NCI-H2196 treated with DMSO at 0.1 percent for 48 hours (cell line): ENCODE results near the gene DEK.

Source experiments
- DNase-seq: peaks from one replicate; lab custom pipeline; 2025; ENCODE audit not compliant: unreplicated experiment; lab: John Stamatoyannopoulos, UW

Gene DEK

DNA sequence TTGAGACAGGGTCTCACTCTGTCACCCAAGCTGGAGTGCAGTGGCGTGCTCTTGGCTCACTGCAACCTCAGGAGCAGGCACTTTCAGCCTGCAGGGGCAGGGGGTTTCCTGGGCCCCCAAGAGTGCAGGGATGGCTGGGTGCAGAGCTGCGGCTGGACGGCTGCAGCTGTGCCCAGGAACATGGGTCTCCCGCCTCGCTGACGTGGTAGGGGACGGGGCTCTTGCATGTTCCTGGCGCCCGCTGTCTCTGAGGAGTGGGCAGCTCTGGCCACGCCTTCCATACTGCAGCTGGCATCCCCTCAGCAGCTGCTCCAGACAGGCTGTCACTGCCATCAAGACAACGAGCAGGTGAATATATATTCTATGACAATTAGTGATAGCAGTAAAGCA, 2.2 kb upstream of the DEK start:
- no peak for DNase-seq

DNA sequence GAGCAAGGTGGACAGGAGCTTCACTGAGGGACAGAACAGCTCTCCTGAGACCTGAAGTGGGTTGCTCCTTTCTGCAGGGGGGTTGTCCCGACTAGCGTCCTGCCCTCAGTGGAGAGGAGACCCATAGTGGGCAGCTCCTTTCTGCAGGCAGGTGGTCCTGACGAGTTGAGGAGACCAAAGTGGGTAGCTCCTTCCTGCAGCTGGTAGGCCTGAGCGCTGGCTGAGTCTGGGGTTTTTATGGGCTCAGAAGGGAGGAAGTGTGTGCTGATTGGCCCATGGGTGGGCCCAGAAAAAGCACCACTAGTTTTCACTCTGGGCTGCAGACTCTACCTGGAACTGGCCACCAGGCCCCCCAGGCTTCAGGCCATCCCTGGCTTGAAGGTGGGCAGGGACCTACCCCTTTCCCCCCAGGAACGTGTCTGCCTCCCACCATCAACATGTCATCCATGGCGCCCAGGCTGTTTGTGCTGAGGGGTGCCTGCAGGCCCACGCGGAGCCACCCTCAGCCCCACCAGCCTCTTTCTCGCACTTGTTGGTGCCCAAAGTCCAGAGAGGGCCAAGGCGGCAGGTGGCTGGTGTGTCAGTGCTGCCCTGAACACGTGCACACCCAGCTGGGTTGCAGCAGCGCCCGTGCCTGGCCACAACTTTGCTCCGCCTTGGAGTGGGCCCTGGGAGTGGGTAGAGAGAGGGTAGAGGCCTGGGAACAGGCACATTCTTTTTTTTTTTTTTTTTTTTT, 1.6 kb upstream of the DEK start:
- no peak for DNase-seq

DNA sequence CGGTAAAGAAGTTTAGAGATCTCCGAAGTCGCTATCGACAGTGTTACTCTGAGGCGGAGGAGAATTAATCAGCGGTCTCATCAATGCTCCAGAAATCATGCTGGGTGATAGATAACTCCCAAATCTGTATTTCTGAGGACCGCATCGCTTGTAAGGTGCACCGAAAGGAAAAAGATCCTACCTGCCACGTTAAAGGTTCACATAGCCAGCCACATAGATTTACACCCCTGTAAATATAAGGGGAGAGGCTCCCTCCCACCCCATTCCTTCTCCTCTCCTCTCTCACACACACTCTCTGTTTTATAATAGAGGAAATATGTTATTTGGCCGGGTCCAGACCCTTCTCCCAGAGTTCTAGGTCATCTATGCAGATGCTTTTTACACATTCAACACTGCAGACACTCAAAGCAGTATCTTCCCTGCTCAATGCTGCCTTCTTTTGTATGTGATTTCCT, 620 bp upstream of the DEK start:
- no peak for DNase-seq

DNA sequence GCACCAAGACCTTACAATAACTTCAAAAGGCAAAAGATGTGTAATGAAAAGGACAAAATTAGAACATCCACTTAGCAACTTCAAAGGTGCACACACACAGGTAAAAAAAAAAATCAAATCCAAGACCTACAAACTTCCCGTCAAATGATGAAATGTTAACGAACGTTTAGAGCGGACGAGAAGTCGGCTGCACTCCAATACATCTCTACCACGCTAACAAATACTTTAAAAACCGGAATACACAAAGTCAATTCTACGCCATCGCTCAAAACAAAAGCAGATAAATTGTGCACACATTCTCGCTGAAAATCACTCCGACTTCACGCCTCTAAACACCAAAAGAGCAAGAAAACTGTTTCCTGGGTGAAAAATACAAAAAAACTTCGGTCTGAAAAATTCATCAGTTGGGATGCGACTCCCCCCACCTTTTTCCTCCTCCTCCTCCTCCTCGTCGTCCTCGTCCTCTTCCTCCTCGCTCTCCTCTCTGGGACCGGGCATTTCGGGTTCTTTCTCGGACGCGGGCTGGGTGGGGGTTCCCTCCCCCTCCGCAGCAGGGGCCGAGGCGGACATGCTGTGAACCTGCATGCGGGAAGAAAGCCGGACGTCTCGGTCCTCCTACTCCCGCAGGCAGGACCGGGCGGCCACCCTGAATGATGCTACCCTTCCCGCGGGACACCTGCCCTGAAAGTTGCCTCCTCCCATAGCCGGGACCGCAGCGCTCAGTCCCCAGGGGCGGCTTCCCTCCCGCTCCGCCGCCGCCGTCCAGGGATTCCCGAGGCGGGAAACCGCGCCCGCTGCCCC, 712 bp downstream of the DEK start:
- DNase-seq: no peak

DNA sequence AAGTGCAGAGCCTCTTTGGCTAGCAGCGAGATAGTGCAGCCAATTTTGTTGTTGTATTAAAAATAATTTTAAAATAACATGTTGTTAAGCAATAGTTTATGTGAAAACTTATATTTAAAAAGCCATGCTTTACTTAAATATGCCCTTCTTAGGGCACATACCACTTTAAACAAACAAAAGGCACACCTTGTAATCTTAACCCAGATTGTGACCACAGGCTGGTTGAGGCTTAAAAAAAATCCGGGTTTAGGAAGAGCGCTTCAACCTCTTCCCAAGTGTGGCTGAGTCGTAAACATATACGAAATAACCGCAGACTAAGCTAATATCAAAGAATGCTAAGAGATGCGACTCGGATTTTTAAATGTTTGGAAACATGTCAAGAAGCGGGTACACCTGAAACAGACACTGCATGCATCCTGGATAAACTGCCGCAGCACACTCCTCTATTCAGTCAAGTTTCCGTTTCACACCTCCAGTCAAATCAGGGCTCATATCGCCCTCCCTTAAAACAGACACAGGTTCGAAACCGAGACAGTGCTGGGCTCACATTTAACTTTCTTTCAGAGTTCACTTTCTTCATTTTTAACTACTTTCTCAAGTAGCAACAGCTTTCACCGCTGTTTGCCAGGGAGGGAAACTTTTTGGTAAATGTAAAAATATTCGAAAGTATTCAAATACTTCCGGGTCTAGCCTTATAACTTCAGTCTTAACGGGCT, 1.5 kb downstream of the DEK start:
- no peak for DNase-seq

DNA sequence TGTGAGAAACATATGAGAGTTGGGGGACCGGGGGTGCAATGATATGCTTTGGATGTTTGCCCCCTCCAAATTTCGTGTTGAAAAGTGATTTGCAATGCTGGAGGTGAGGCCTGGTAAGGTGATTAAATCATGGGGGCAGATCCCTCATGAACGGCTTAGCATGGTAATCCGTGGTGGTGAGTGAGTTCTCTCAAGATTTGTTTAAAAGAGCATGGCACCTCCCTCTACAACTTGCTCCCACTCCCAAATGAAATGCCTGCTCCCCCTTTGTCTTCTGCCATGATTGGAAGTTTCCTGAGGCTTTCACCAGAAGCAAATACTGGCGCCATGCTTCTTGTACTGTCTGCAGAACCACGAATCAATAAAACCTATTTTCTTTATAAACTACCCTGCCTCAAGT, 2.5 kb downstream of the DEK start:
- no peak for DNase-seq

DNA sequence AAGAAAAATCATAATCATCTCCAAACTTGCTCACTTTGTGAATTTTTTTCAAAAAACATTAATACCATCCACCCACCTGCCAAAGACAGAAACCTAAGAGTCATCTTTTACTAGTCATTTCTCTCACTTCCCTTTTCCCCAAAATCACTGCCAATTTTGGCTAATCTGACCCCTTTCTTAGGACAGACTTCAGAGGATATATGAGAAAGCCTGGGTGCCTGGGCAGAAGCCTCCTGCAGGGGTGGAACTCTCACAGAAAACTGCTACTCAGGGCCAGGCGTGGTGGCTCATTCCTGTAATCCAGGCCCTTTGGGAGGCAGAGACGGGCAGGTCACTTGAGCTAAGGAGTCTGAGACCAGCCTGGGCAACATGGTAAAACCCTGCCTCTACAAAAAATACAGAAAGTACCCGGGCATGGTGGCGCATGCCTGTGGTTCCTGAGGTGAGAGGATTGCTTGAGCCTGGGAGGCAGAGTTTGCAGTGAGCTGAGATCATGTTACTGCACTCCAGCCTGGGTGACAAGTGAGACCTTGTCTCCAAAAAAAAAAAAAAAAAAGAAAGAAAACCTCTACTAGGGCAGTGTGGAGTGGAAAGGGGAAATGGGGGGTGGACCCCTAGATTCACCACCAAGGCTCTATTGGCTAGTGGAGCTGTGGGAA, 3.8 kb downstream of the DEK start:
- DNase-seq: no peak

DNA sequence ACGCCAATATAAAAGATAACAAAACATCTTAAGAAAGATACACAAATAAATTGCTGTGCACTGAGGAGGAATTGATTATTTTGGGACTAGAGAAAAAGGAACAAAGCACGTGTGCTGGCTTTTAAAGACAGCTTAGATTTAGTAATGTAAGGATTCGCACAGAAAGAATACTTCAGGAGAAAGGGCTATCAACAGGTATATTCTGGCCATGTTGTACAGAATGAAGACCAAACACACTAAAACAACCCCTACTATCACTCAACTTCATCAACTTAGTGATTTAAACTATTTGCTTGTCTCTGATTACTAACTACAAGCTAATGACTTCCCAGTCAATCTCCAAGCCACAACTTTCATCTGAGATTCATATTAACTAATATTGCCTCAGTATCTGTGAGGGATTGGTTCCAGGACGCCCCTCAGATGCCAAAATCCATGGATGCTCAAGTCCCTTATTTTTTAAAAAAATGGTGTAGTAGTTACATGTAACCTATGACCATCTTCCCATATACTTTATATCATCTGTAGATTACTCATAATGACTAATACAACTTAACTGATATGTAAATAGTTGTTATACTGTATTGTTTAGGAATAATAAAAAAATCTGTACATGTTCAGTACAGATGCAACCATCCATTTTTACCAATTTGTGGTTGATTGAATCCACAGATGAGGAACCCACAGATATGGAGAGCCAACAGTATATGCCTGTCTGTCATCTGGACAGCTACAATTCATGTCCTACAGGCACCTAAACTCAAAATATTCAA, 4.5 kb downstream of the DEK start:
- no peak for DNase-seq

DNA sequence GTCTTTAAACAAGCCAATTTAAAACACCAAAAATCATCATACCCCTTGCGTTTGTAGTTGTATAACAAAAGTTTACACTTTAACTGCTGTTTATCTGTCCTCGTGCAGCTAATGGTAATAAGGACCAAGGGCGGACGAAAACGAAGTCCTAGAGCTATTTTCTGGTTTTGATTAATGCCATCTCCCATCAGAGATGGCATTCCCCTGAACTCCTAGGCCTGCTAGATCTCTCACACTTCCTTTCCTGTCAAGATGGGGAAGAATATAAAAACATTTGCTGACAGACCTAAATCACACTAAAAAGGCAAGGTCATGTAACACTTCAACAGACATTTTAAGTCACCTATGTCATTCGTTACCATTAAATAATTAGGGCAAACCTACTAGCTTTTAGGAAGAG, 9.5 kb downstream of the DEK start:
- no peak for DNase-seq

DNA sequence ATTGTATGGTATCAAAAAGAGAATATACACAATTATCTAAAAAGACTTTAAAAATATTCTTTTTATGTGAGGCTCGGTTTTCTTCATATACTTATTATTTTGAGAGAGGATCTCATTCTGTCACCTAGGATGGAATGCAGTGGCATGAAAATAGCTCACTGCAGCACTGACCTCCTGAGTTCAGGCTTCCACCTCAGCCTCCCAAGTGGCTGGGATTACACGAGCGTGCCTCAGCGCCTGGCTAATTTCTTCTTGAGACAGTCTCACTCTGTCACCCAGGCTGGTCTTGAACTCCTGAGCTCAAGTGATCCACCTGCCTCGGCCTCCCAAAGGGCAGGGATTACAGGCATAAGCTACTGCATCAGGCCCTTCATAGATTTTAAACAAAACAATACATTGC, 10.7 kb downstream of the DEK start:
- DNase-seq: no peak

DNA sequence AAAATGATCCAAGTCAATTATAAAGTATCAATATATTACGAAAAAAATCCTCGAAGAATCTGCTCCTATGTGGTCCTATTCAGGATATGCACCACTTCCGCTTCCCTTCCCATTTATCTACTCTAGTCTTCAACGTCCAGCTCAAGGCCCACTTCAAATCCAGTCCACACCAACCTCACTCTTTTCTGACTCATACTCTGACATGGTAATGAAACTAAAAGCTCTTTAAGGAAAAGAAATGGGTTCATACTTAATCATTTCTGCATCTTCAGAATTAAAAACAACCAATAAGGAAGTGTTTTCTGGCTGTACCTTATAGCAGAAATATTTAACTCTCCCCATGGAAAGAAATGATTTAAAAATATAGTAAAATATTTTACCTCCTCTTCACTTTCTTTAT, 15.1 kb downstream of the DEK start:
- DNase-seq: no peak

DNA sequence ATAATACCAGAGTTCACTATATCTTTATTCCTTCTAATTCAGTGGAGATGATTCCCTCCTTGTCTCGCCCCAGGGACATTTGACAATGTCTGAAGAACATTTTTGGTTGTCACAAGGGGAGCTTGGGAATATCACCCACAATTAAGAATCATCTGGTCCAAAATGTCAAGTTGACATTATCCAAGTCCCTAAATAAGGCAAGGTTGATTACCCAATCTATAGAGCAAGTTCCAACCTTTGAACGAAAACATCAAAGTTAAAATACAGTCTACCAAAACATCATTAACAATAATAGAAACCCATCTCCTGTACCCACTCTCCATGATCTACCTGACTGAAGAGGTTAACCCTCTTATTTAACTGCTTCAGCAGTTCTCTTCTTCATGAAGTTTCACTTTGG, 15.6 kb downstream of the DEK start:
- no peak for DNase-seq

DNA sequence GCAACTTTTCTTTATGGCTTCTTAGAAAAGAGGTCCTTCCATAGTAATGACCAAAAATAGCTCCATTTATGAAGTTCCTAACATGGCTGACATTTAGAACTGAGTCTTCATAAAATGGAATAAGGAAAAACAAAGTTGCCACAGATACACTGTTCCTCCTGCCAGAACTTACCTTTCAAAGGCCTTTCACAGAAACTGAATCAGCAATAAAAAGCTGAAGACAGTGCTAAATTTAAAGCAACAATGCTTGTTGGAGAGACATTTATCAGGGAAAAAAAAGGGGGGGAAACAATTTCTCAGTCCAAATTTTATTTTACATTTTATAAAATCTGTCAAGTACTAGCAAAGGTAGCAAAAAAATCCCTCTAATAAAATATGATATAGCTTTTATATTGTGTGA, 17.3 kb downstream of the DEK start:
- no peak for DNase-seq

DNA sequence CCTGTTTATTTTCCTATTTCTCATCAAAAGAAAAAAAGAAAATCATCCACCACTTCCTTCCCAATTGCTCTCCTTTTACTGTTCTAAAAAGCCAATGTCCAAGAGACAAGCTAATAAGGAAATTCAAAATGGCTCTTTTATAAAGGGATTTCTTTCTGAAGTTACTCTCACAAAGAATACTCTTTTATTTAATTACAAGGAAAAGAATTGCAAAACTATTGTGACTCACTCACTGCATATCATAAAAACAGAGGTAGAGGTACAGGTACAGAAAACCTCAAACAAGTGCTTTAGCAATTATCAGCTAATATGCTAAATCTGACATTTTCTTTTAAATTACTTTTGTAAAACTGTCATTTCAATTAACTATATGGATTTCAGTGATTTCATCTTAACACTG, 18.1 kb downstream of the DEK start:
- DNase-seq: no peak

DNA sequence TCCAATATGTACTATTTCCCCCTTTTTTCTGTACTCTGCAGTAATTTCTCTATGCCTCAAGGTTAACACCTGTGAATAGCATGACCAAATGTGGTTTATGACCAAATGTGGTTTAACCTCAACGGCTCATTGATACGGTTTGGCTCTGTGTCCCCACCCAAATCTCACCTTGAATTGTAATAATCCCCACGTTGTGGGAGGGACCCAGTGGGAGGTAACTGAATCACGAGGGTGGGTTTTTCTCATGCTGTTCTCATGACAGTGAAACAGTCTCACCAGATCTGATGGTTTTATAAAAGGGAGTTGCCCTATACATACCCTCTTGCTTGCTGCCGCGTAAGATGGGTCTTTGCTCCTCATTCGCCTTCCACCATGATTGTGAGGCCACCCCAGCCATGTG, 18.7 kb downstream of the DEK start:
- no peak for DNase-seq

DNA sequence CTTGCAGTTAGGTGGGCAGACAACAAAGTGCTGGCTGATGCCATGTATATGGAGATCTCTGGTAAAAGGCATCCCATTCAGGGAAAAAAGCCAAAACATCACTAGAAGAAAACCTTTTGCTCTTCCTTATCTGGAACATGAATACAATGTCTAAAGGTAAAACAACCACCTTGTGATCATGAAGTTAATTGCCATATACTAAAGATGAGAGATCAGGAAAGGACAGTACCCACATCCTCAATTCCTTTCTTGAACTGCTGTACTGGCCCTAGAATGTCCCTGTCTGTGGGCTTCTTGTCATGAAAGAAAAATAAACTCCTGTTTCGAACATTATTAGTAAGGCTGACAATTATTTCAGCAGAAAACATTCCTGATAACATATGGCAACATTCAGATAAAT, 19.3 kb downstream of the DEK start:
- DNase-seq: no peak

DNA sequence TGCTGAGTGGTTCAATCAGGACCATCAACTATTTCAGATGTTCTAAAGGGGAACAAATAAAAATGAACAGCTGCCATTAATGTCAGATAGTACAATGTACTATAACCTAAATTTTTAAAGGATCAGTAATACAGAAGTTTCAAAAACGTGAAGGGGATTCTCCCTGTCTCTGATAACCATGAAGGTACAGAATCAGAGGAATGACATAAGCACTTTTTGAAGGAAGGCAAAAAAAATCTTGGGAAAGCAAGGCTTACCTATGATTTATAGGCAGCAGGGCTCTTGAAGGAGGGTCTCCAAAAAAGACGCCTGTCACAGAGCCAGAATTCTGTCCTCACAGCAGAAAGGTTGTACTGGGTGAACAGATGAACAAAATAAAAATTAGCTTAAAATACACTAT, 20.1 kb downstream of the DEK start:
- no peak for DNase-seq

DNA sequence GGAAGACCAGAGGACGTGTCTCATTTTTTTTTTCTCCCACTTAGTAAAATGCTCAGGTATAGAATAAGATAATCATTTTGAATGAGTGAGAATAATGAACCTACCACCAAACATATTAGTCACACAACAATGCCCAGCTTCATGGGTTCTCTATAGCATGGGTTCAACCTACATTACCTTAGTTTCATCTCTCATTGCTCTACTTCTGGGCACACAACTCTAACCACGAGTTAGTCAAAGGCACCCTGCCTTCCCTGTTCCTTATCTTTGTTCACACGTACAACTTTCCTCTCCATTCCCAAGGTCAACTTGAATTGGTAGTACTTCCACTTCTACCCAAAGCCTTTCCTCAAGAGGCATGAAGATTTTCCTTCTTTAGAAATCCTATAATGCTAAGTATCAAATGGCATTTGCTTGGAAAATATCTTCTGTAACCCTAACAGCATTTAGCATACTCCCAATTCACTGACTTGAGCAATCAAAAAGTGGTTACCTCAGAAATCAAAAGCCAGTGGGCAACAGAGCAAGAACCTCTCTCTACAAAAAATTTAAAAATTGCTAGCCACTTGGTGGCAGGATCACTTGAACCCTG, 20.9 kb downstream of the DEK start:
- DNase-seq: no peak

DNA sequence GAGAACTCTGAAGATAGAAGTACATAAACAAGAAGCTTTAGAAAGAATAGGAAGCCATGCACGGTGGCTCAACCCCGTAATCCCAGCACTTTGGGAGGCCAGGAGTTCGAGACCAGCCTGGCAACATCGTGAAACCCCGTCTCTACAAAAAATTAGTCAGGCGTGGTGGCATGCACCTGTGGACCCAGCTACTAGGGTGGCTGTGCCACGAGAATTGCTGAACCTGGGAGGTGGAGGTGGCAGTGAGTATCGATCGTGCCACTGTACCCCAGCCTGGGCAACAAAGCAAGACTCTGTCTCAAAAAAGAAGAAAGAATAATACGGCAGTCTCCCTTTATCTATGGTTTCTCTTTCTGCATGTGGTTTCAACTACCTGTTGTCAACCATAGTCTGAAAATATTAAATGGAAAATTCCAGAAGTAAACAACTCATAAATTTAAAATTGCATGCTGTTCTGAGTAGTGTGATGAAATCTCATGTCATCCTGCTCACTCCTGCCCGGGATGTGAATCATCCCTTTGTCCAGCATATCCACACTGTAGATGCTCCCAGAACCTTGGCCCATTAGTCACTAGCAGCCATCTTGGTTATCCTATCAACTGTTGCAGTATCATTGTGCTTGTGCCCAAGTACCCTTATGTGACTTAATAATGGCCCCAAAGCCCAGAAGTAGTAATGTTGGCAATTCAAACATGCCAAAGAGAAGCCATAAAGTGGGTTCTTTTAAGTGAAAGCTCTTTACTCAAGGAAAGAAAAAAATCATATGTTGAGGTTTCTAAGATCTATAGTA, 22.1 kb downstream of the DEK start:
- no peak for DNase-seq
